Pulmonary artery endothelial cell (primary cell): ENCODE data around the gene KCNJ6. TPM values are rescaled to one million over a fixed set of nuclear protein-coding genes. Genes with fewer than 3 reads are reported as not detected.
"Not testable (repeated sequence)": the region's sequence is repeated elsewhere in the genome, so short reads cannot be mapped to it uniquely, and the experiment has no call there.

Experiments
- DNase-seq: peaks from one replicate; pipeline ENCODE4 v3.0.0-alpha.2; 2011; ENCODE audit warnings: low read depth, low spot score
- total RNA-seq: library from RNA; depleted of rRNA; stranded (reverse); fragments of >200 nt; gene quantifications from 2 replicates; pipeline ENCODE4 v1.2.3, GENCODE V29; 2014

Gene KCNJ6
- total RNA-seq, 1 donor from 2014 or later: under 0.01 TPM

DNA sequence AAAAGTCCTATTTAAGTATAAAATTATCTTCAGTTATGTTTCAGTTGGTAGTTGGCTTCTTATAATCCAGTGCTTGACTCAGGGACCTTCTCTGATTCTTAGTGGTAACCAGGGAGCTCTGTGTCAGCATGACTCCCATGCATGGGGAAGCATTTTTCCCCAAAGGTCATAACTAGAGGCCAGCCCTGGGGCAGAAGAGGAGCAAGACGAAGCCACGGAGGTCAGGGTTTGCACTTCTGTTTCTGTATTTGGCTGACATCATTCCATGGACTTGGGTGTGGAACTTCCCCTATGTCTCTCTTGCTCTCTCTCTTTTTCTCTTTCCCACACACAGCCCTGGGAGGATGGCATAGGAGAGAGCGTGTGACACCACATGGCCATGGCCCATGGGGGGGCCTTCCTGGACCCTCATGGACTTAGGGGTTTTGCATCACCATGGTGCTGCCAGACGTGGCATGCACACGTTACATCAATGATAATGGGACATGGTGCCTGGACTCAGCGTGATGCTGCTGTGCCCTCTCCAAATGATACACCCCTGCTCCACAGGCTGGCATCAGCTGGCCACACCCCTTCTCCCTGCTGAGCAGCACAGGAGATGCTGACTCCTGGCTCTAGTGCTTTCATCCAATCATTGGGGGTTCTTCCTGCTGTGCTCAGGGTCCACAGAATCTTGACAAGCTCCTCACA is 260.5 kb downstream of the KCNJ6 start:
- DNase-seq: no peak

GRCh38 chr21:37654596-37654995 is 261.7 kb downstream of the KCNJ6 start:
- no peak for DNase-seq

- DNase-seq: no peak
These were observed 263.1 kb downstream of the KCNJ6 start for GRCh38 chr21:37653201-37653600.

DNA sequence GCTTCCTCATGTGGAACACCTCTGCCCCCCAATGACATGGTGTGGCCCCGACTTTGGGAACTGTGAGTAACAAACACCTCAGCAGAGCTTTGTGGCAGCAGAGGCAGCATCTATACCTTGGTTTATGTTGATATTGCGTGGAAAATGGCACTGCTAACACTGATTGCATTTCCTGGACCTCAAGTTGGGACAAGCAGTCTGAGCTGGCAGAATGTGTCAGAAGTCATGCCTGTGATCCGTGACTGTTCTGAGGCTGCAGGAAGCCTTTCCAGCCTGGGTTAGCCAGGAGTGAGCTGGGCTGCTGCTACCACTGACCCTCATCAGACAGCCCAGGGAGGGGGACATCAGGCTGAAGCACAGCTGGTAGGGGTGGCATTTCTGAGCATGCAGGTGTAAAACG is 268.5 kb downstream of the KCNJ6 start:
- no peak for DNase-seq

- DNase-seq: not testable (repeated sequence)
These were observed 269.5 kb downstream of the KCNJ6 start for GRCh38 chr21:37646761-37647160.

DNA sequence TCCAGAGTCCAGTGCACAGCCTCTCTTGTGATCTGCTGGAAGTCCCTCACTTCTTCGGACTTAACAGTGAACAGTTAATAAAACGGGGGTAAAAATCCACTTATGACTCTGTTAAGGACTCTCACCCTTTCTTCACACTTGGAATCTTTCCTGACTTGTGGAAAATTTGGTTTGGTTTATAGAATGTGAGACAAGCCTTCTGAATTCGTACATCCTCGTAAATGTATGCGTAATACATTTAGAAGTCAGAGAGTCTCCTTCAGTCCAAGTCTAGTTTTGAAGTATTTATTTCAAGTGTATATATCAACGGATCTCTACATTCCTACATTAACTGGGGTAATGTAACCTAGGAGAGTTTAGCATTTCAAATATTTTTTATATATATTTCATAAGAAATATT is 270.4 kb downstream of the KCNJ6 start:
- DNase-seq: no peak

GRCh38 chr21:37644636-37645035 is 271.6 kb downstream of the KCNJ6 start:
- DNase-seq: peak; percentile 89

- DNase-seq: not testable (repeated sequence)
These were observed 272.4 kb downstream of the KCNJ6 start for GRCh38 chr21:37643862-37644261.

- DNase-seq: no peak
These were observed 273.8 kb downstream of the KCNJ6 start for GRCh38 chr21:37642493-37642892.

DNA sequence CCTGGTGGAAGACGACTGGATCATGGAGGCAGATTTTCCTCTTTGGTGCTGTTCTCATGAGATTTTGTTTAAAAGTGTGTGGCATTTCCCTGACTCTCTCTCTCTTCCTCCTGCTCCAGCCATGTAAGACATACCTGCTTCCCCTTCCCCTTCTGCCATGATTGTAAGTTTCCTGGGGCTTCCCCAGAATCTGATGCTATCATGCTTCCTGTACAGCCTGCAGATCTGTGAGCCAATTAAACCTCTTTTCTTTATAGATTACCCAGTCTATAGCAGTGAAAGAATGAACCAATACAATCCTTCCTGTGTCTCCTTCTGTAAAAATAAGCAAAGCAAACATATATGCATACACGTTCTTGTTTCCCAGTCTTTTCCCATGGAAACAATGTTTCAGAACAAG is 276.5 kb downstream of the KCNJ6 start:
- DNase-seq: no peak

- peak; percentile 40 for DNase-seq
These were observed 280.0 kb downstream of the KCNJ6 start for GRCh38 chr21:37636152-37636860.

DNA sequence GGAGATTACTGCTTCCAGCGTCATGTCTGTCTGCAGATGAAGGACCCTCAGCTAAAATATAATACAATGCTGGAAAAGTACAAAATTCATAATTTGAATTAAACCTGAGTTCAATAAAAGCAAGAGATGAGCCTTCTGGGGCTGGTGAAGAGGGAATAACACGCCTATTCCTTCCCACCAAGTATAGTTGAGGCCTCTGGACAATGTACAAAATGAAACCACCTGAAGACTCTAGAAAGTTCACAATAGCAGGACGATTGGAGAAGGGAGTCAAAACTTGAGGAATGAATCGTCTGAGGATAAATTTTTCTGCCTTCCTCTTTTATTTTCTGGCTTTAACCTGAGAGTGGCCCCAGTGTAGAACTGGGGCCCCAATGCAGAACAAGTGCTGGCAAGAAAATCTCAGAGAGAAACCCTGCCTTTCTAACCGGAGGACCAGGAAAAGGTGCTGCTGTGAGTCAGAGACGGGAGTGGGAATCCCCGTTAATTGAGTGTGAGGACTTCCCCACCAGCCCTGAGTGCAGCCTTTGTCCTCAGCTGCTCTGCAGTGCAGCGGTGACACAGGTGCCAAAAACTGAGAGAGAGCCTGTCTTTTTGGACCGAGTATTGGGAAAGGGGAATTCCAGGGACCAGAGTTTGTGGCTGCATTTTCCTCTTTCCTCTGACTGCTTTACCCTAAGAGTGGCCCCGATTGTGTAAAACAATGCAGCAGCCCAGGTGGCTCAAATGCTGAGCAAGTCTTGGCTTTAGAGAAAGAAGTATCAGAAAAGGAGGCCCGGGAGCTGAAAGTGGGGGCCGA is 284.7 kb downstream of the KCNJ6 start:
- no peak for DNase-seq

- DNase-seq: no peak
These were observed 285.4 kb downstream of the KCNJ6 start for GRCh38 chr21:37630872-37631271.

- no peak for DNase-seq
These were observed 287.9 kb downstream of the KCNJ6 start for GRCh38 chr21:37628362-37628761.

DNA sequence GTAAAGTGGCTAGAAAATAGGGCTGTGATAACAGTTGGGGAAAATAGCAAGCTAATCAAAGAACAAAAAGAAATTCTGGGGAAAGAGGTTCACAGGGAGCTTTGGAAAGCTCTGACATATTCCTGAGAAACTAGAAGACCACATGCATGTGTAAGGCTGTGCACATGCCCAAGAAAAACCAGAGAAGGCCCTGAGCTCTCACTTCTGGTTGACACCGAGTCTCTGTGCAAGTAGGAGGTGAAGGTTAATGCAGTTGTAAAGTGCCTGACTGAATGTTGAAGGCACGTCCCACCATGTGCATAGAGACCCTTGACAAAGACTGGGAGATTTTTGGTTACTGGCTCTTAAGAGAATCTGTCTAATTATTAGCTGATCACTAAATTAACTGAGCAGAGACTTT is 288.7 kb downstream of the KCNJ6 start:
- no peak for DNase-seq

DNA sequence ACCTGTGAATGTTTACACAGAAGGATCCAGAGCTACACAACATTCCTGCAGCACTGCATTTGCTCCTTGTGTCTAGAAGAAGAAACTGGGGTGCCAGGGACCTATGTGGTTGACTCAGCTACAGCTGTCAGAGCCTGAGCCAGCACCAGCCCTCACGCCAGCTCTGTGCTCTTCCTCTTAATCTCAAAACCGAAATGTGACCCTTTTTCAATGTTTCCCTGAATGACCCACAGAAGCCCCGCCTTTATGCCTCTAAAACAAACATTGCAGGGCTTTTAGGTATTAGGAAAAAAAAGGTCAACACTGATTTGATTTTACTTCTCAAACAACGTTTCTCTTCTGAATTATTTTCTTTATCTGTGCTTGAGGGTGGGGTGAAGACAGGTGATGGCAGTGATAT is 289.2 kb downstream of the KCNJ6 start:
- no peak for DNase-seq

GRCh38 chr21:37626320-37626719 is 289.9 kb downstream of the KCNJ6 start:
- no peak for DNase-seq

DNA sequence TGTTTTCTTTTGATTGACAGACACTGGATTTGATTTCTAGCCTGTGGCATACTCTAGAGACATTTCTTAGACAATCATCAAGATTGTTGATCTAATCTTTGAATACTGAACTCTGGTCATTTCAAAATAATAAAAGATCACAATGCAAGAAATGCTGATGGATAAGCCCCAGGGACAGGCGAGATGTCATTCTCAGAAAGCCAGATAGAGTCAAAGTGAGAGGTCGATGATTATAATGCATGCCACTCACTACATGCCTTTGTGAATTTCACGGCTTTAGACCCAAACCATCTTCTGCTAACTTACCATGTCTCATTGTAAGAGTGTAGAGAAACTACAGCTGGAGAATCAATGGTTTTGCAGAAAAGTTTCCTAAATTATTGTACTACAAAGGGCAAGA is 292.6 kb downstream of the KCNJ6 start:
- no peak for DNase-seq

DNA sequence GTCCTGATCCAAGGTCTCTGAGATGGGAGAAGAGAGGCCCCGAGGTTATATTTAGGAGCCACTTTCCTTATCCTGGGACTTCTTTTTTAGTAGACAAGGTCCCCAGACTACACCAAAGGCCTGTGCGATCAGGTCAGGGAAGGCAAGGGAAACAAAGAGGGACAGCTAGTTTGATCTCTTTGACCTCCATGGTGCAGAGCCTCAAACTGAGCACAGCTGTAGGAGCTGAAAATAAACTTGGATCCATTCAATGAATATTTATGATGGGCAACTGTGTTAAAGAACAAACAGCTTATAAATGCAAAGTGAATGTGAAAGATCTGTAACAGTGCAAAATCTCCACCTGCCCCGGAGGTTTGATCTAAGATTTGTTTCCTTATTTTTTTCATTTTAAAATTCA is 293.1 kb downstream of the KCNJ6 start:
- DNase-seq: no peak

DNA sequence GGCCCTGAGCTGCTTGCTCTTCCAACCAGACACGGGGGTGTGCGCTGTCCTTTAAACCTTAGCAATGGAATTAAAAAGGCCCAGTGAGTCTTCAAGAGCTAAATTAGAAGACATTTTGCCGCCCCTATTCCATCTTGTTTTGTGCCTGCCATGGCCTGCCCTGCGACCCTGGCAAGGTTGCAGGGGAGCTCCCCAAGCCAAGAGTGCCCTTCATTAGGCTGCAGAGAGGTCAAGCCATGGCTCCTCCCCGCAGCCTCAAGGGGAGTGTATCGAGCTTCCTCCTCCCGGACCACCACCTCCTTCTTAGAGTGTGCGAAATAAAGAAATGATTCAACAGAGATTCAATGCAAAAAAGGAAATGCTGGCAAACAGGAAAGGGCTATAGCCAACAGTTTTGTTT is 293.5 kb downstream of the KCNJ6 start:
- DNase-seq: no peak

DNA sequence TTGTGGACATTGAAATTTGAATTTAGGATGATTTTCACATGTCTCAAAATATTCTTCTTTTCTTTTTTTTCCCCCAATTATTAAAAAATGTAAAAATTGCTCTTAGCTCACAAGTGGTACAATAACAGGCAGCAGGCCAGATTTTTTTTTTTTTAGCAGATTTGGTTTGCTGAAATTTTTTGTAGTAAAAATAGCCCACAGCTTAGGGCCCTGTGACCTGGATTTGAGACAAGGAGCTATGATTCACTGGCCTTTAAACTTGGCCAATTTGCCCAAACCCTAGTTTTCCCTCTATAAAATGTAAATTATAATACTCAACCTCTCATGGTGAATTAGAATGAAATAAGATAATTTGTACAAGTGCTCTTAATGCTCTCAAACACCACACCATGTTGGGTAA is 295.9 kb downstream of the KCNJ6 start:
- DNase-seq: no peak

DNA sequence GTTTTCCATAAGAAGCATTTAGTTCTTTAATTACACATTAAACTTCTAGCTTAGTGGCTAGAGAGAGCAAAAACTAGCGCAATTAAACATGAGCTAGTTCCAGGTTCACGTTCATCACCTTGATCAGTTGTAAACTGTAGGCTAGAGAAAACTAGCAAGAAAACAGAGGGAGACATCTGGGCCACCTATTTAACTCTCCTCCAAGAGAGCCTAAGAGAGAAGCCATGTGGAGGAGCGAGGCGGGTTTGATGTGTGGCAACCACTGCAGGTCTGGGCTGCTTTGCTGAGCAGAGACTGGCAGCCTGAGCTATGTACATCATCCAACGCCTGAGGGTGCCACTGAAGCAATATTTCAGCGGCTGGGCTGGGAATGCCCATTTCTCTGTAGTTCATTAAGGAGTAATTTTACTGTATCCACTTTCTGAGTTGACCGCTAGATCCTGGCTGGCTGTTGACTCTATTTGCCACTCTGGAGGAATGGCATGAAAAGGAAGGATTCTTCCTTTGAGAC is 296.7 kb downstream of the KCNJ6 start:
- no peak for DNase-seq
